ENCODE results near the gene UVRAG. TPM values are rescaled to one million over a fixed set of nuclear protein-coding genes. Genes with fewer than 3 reads are reported as not detected.
"Not testable (repeated sequence)": the region's sequence is repeated elsewhere in the genome, so short reads cannot be mapped to it uniquely, and the experiment has no call there.

The UVRAG gene
- total and polyA plus RNA-seq, 9 donors, result 10.1 to 26.7 (median 19.2) TPM

DNA sequence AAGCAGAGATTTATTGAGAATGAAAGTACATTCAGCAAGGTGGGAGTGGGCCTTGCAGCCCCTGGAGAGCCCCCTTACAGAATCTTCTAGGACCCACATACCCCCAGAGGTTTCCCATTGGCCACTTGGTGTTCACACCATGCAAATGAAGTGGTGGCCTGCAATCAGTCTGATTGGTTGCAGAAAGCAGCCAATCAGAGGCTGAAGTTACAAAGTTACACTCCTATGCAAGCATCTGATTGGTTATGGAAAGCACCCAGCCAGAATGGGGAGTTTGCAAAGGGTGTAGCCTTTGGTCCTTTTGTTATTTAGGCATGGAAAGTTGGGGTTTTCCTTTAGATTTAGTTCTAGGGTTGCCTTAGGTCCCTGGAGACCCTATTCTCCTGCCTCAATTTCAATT lies 34.9 kb downstream of the UVRAG start:
- H3K27me3 ChIP-seq, result no peaks in the 10 kb centered on the region
- no peak overlapping the region for H3K4me3 ChIP-seq
- DNase-seq, result no peak
- H3K4me1 ChIP-seq (ENCODE audit: insufficient read depth), result peaks cover 4% of the 10 kb centered on the region
- no peaks in the 10 kb centered on the region for H3K36me3 ChIP-seq
- H3K9me3 ChIP-seq, result no peaks in the 10 kb centered on the region
- no peak for TF ChIP-seq EP300 (IDR thresholded peaks at IDR 0.05)
- TF ChIP-seq POLR2A (IDR thresholded peaks at IDR 0.05), result no peak
- TF ChIP-seq, protein P1, sequence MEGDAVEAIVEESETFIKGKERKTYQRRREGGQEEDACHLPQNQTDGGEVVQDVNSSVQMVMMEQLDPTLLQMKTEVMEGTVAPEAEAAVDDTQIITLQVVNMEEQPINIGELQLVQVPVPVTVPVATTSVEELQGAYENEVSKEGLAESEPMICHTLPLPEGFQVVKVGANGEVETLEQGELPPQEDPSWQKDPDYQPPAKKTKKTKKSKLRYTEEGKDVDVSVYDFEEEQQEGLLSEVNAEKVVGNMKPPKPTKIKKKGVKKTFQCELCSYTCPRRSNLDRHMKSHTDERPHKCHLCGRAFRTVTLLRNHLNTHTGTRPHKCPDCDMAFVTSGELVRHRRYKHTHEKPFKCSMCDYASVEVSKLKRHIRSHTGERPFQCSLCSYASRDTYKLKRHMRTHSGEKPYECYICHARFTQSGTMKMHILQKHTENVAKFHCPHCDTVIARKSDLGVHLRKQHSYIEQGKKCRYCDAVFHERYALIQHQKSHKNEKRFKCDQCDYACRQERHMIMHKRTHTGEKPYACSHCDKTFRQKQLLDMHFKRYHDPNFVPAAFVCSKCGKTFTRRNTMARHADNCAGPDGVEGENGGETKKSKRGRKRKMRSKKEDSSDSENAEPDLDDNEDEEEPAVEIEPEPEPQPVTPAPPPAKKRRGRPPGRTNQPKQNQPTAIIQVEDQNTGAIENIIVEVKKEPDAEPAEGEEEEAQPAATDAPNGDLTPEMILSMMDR (IDR thresholded peaks at IDR 0.05), result no peak
- intact Hi-C loops (cut with DNase I), result no loop called here
- no peak overlapping the region for H3K27ac ChIP-seq

DNA sequence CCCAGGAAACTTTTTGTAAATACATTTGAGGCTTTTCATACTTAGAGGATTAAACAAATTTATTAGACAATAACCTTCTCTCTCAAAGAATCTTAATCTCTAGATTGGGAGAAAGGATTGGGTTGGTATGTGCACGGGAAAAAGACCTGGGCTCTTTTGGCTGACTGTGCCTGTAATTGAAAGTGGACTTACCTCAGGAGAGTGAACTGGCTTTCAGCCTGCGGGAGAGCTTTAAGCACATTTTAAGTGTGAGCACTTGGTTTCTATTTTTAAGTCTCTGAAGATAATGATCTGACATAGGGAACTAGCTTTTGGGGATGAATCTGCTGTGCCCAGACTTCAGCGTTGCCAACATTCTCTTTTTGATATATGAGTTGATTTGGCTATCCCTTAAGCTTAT lies 35.8 kb downstream of the UVRAG start:
- no peak overlapping the region for H3K4me3 ChIP-seq
- 53 to 56% (median 54%) methylated on average over 3 of the region's 3 CpGs for WGBS, 3 donors

DNA sequence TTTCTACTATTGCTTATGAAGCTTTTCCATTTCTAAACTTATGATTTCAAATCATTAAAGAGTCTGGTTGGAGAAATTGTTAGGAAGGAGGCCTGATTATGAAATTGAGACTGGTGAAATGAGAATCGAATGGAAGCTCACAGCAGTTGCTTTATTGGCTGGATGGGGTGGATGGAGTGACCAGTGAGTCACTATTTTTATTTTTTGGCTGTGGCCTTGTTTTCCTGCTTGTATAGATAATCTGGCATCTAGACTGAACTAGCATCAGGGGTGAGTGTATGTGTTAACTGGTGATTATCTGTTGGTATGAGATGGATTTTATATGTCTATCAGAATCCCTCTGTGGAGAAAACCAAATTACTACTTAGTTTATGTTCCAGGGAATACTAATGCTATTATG lies 36.2 kb downstream of the UVRAG start:
- H3K9me3 ChIP-seq, result no peaks in the 10 kb centered on the region
- intact Hi-C loops (cut with DNase I), result no loop called here
- 29 to 41% (median 38%) methylated on average over 1 of the region's 1 CpG for WGBS, 3 donors
- no peak for DNase-seq
- TF ChIP-seq EP300 (IDR thresholded peaks at IDR 0.05), result no peak
- TF ChIP-seq POLR2A (IDR thresholded peaks at IDR 0.05), result no peak
- TF ChIP-seq, protein P1 (IDR thresholded peaks at IDR 0.05), result no peak
- H3K4me1 ChIP-seq (ENCODE audit: insufficient read depth), result peaks cover 4% of the 10 kb centered on the region
- no peaks in the 10 kb centered on the region for H3K27me3 ChIP-seq
- H3K4me3 ChIP-seq, result no peak overlapping the region
- H3K36me3 ChIP-seq, result no peaks in the 10 kb centered on the region
- H3K27ac ChIP-seq, result no peak overlapping the region

More for the DNA sequence above, 35.8 kb downstream of the UVRAG start:
- peaks cover 4% of the 10 kb centered on the region for H3K4me1 ChIP-seq (ENCODE audit: insufficient read depth)
- intact Hi-C loops (cut with DNase I), result no loop called here
- DNase-seq, result no peak
- H3K27ac ChIP-seq, result no peak overlapping the region
- TF ChIP-seq EP300 (IDR thresholded peaks at IDR 0.05) (no peak), POLR2A (IDR thresholded peaks at IDR 0.05) (no peak)
- TF ChIP-seq, protein P1 (IDR thresholded peaks at IDR 0.05), result no peak
- H3K9me3 ChIP-seq, result no peaks in the 10 kb centered on the region
- no peaks in the 10 kb centered on the region for H3K36me3 ChIP-seq
- H3K27me3 ChIP-seq, result no peaks in the 10 kb centered on the region

DNA sequence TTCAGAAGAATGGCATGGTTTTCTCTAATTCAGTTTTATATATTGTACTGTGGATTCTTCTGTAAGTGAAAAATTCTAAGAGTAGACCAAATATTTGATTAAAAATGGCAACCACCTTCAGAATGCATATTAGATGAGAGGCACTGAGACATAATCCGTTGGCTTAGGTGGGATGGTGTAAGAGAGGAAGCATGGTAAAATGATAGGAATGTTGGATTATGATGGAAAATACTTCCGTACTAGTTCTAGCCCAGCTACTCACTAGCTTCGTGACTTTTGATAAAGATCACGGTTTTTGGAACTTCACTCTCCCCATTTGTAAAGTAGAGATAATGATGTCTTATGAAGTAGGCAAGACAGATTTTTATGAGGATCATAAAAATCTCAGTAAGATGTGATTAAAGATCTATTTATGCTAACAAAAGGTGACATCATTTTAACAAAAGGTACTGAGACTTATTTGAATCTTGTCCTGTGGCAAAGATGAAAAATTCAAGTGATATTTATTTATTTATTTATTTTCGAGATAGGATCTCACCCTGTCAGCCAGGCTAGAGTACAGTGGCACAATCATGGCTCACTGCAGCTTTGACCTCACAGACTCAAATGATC lies 37.5 kb downstream of the UVRAG start:
- Histone ChIP-seq H3K4me3 (no peak overlapping the region), H3K27me3 (no peaks in the 10 kb centered on the region), H3K27ac (no peak overlapping the region), H3K4me1 (ENCODE audit: insufficient read depth) (peaks cover 4% of the 10 kb centered on the region), H3K9me3 (no peaks in the 10 kb centered on the region), H3K36me3 (no peaks in the 10 kb centered on the region)
- WGBS, 3 donors, result 82 to 97% (median 92%) methylated on average over 5 of the region's 5 CpGs
- intact Hi-C loops (cut with DNase I), result no loop called here
- no peak for DNase-seq
- TF ChIP-seq POLR2A (IDR thresholded peaks at IDR 0.05) (no peak), EP300 (IDR thresholded peaks at IDR 0.05) (no peak)

DNA sequence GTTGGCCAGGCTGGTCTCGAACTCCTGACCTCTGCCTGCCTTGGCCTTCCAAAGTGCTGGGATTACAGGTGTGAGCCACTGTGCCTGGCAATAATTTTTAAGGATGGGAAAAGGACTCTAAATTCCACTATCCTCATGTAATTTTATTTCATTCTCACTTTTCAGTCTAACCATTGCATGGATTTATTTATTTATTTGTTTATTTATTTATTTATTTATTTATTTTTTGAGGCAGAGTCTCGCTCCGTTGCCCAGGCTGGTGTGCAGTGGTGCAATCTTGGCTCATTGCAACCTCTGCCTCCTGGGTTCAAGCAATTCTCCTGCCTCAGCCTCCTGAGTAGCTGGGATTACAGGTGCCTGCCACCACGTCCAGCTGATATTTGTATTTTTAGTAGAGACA lies 38.6 kb downstream of the UVRAG start:
- WGBS, 3 donors, result 96 to 100% (median 97%) methylated on average over 4 of the region's 4 CpGs
- H3K36me3 ChIP-seq; H3K4me1 ChIP-seq (ENCODE audit: insufficient read depth); DNase-seq; H3K27ac ChIP-seq; intact Hi-C loops (cut with DNase I); H3K27me3 ChIP-seq; H3K9me3 ChIP-seq; H3K4me3 ChIP-seq: not testable (repeated sequence)

Measured in ovary (tissue), 9 donors.